Effector CD8-positive, alpha-beta T cell (primary cell): Measurements from ENCODE around the gene COL4A1.
"Not testable (repeated sequence)": the region's sequence is repeated elsewhere in the genome, so short reads cannot be mapped to it uniquely, and the experiment has no call there.

Source experiments
- DNase-seq: peaks from one replicate; lab custom pipeline; 2025; lab: John Stamatoyannopoulos, UW

Gene COL4A1

DNA sequence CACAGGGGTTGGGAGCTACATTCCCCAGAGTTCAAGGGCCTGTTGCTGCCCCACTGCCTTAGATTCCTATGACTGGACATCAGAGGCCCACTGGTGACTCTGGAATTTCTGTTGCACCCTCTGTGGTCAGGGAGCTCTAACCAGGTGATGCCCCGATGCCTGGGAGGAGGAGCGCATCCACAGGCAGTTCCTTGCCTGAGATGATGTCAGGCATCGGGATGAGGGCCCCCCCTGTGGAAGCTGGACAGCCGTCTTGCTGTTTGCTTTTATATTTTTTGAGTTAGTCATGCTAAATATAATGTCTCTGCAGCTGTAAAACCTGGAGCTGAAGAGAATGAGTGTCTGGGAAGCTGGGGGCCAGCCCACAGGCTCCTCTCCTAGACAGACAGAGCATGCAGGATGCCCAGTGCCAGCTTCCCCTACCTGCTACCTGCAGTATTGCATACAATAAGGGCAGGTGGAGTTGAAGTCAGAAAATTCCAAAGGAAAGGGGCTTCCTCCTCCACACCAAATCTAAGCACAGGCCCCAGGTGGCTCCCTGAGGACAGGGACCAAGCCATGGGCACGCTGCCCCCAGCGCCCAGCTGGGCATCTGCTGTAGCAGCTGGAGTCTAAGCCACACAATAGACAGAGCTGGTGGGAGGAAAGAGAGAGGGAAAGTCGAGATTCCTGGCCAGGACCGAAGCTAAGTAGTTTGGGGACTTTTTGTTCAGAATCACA is 16.4 kb upstream of the COL4A1 start:
- DNase-seq = no peak

GRCh38 chr13:110322828-110323171 is 15.8 kb upstream of the COL4A1 start:
- DNase-seq = no peak

DNA sequence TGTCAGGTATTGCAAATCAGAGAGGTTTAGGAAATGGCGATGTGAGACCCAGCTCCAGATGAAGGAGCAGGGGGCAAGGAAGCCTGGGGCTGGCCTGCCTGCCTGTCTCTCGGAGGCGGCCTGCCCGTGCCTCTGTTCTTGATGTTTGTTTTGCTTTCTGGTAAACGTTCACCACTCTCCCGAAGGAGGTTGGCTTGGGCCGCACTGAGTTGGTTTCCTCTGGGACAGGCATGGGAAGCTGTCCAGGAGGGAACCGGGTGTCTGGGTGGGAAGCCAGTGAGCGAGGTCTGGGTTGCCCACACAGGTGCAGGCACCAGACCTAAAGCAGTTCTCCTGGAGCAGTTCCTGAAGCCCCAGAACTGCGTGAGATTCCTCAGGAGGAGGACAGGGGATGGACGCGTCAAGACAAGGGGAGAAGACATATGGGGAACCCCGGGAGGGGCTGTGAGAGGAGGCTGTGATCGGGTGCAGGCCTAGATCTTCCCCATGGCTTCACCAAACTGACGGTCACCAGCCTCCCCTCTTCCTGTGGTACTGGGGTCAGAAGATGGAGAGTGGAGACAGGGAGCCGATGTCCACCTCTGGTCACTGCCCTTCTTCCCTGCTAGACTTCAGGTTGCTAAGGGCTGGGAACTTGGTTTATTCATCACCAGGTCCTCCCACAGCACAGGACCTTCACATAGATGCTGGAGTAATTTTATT is 15.3 kb upstream of the COL4A1 start:
- no peak for DNase-seq

DNA sequence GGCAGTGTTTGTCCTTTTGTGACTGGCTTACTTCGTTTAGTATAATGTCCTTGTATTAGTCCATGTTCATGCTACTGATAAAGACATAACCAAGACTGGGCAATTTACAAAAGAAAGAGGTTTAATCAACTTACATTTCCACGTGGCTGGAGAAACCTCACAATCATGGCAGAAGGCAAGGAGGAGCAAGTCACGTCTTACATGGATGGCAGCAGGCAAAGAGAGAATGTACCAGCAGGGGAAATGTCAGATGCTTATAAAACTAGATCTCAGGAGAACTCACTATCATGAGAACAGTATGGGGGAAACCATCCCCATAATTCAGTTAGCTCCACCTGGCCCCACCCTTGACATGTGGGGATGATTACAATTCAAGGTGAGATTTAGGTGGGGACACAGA is 14.6 kb upstream of the COL4A1 start:
- not testable (repeated sequence) for DNase-seq

- DNase-seq = no peak
Measured at GRCh38 chr13:110320645-110321044, 13.7 kb upstream of the COL4A1 start.

DNA sequence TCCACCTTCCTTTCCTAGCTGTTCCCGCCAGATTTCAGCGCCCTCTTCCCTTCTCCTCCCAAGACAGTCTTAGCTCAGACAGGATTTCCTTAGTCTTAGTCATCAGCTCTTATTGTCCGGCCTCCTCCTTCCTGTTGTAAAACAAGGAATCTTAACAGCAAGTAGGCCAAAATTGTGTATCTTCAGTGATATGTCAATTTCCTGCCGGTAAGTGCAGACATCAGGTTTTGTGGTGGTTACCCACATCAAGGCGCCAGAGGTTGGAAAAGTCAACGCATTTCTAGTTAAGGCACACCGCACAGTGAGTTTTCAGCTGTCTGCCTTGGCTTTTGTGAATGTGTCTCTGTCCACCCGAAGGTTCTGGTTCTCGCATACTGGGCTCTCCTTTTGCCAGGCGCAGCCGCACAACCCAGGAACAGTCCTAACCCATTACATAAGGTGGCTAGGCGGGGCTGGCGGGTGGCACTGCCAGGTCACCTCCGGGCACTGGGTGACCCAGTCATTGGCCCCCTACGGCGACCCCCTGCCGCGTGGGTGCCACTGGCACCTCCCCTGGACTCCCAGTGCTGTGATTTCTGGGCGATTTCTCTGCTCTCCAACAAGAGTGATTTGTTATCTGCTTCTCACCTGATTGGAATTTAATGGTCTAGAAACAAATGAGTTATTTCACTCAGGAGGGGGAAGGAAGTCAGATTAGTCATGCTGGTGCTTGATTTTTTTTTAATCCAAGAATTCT is 13.0 kb upstream of the COL4A1 start:
- no peak for DNase-seq

GRCh38 chr13:110319397-110319773 is 12.4 kb upstream of the COL4A1 start:
- DNase-seq = no peak

GRCh38 chr13:110318920-110319319 is 12.0 kb upstream of the COL4A1 start:
- no peak for DNase-seq

- DNase-seq = no peak
Measured at GRCh38 chr13:110317496-110318195, 10.7 kb upstream of the COL4A1 start.

- no peak for DNase-seq
Measured at GRCh38 chr13:110317093-110317492, 10.1 kb upstream of the COL4A1 start.

DNA sequence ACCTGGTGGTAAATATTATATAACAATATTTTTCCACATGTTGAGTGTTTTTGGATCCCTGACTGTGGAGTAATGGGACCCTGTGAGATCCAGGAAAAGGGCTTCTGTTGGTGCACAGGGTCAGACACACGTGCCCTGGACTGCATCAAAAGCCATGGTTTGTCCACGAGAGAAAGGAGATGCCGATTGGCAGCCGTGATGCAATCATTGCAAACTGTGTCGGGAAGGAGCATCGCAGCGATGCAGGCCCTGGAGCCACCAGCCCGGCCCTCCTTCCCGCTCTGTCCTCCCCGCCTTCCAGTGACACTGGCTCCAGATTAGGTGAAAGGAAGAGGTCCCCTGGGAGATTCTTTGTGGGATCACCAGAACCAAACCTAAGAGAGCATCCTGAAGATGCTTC is 9.2 kb upstream of the COL4A1 start:
- DNase-seq = no peak

DNA sequence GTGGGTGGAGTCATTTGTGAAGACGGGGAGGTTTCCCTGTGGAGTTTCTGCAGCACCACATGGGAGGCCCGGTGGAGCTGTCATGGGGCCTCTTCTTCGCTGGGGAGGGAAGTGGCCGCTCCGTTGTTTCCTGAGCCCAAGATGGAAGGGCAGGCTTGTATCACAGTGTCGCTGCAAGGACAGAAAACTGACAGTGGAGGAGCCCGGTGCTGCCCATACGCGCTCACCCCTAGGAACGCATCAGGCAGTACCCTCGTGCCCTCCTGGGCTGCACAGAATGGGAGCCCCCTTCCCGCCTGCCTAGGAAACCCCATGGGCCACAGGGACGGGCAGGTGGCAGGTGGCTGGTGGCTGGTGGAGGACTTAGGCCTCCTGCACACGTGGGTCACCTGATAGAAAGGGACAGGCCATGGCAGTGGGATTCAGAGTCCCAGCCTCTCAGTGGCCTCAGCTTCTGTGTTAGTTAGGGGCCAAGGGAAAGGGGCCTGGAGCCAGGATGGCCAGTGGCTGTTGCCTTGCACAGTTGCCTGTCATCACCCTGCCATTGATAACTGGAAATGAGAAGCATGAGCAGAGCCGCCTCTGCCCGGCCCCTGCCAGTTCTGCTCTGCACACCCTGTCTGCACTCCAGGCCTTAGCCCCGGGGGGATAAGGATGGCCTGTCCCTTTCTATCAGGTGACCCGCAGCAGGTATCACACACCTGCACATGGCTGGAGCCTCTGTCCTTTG is 7.7 kb upstream of the COL4A1 start:
- DNase-seq = no peak

- DNase-seq = not testable (repeated sequence)
Measured at GRCh38 chr13:110313733-110314132, 6.8 kb upstream of the COL4A1 start.

DNA sequence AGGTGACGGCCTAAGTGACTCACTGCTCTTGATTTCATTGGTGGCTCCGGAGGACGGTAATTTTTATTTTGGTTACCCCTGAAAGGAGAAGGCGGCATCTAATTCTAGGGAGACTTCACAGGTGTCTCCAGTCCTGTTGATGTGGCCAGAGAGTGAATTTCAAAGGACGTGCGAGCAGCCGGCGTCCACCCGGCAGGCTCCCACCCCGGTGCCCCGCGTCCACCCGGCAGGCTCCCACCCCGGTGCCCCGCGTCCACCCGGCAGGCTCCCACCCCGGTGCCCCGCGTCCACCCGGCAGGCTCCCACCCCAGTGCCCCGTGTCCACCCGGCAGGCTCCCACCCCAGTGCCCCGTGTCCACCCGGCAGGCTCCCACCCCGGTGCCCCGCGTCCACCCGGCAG is 6.3 kb upstream of the COL4A1 start:
- DNase-seq = not testable (repeated sequence)

GRCh38 chr13:110312339-110313031 is 5.5 kb upstream of the COL4A1 start:
- no peak for DNase-seq

GRCh38 chr13:110311443-110312338 is 4.7 kb upstream of the COL4A1 start:
- no peak for DNase-seq

DNA sequence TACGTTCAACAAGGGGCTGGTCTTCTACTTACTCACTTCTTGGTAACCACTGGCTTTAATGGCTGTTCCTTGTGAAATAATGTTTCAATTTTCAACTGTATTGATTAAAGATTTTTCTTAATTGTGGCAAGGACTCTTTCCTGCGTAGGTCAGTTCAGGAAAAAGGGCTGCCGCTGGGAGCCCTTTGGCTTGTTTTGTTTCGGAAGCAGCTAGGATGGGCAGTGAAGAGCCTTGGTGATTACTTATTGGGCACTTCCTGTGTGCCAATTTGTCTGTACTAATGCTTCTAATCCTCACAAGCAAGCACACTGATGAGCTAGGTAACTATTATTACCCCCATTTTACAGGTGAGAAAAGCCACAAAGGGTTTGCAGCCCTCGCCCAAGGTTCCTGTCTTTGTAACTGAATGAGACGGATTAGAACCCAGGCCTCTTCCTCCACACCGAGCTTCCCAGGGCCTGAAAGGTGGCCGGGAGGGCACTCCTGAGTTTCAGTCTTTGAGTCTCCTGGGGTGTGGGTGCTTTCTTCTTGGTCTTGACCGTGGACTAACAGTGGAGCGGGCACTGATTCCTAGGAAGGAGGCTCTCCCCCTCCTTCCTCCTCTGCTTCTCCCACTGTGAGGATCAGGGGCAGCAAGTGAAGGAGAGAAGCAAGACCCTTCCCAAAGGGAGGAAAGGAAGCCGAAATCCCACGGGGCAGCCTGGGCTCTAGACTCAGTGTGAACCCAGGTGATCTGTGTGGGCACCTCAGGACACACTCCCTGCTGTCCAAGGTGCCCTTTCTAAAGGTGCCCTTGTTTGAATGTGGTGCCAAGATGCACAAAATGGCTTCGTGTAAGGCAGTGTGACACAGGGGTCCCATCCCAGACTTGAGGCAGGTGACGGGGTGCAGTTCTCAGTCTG is 3.8 kb upstream of the COL4A1 start:
- no peak for DNase-seq

GRCh38 chr13:110309661-110310524 is 2.9 kb upstream of the COL4A1 start:
- DNase-seq = no peak
